Measurements from ENCODE around the gene GSDMA. TPM values are rescaled to one million over a fixed set of nuclear protein-coding genes. Genes with fewer than 3 reads are reported as not detected.

Gene GSDMA
- total and polyA plus RNA-seq, 4 donors, result 0.26 to 0.91 (median 0.33) TPM; not detected in 1

GRCh38 chr17:39955726-39956225 is 7.0 kb upstream of the GSDMA start:
- Histone ChIP-seq H3K27me3 (ENCODE audit: control insufficient read depth in 3 of 3, insufficient read depth in 3 of 3, low read length in 2 of 3) (no peaks in the 10 kb centered on the region), H3K9me3 (ENCODE audit: control insufficient read depth in 4 of 4, insufficient read depth in 3 of 4, low read length in 3 of 4) (no peaks in the 10 kb centered on the region), H3K27ac (ENCODE audit: low read depth in 1 of 2, low read length in 1 of 2) (no peak overlapping the region), H3K9ac (ENCODE audit: insufficient read depth in 1 of 2, low read length in 2 of 2) (no peak overlapping the region), H3K4me1 (ENCODE audit: control insufficient read depth in 5 of 5, insufficient read depth in 5 of 5, low read length in 5 of 5) (peaks cover 0 to 11% (median 0%) of the 10 kb centered on the region in 5 donors), H3K36me3 (ENCODE audit: control insufficient read depth in 4 of 4, insufficient read depth in 4 of 4, low read length in 4 of 4) (no peaks in the 10 kb centered on the region), H3K4me3 (no peak overlapping the region)
- DNase-seq (no peak), ATAC-seq (ENCODE audit: insufficient read depth, low FRiP score) (no peak)
- 81% methylated on average over 4 of the region's 4 CpGs for WGBS, 2 donors
- no peak for TF ChIP-seq CTCF (IDR thresholded peaks at IDR 0.05; ENCODE audit: control extremely low read depth, extremely low read depth)

- no peak for TF ChIP-seq CTCF (IDR thresholded peaks at IDR 0.05; ENCODE audit: control extremely low read depth, extremely low read depth)
- Histone ChIP-seq H3K27ac (ENCODE audit: low read depth in 1 of 2, low read length in 1 of 2) (no peak overlapping the region), H3K36me3 (ENCODE audit: control insufficient read depth in 4 of 4, insufficient read depth in 4 of 4, low read length in 4 of 4) (no peaks in the 10 kb centered on the region), H3K27me3 (ENCODE audit: control insufficient read depth in 3 of 3, insufficient read depth in 3 of 3, low read length in 2 of 3) (no peaks in the 10 kb centered on the region), H3K4me3 (no peak overlapping the region), H3K4me1 (ENCODE audit: control insufficient read depth in 5 of 5, insufficient read depth in 5 of 5, low read length in 5 of 5) (peaks cover 0 to 3% (median 0%) of the 10 kb centered on the region in 5 donors), H3K9me3 (ENCODE audit: control insufficient read depth in 4 of 4, insufficient read depth in 3 of 4, low read length in 3 of 4) (no peaks in the 10 kb centered on the region), H3K9ac (ENCODE audit: insufficient read depth in 1 of 2, low read length in 2 of 2) (no peak overlapping the region)
- ATAC-seq (ENCODE audit: insufficient read depth, low FRiP score), result no peak
- 78 to 87% methylated on average over 8 of the region's 8 CpGs for WGBS, 2 donors
- DNase-seq, result no peak
Observed at GRCh38 chr17:39960524-39961041, 2.2 kb upstream of the GSDMA start.

- no peak for TF ChIP-seq CTCF (IDR thresholded peaks at IDR 0.05; ENCODE audit: control extremely low read depth, extremely low read depth)
- Histone ChIP-seq H3K27me3 (ENCODE audit: control insufficient read depth in 3 of 3, insufficient read depth in 3 of 3, low read length in 2 of 3) (no peaks in the 10 kb centered on the region), H3K27ac (ENCODE audit: low read depth in 1 of 2, low read length in 1 of 2) (no peak overlapping the region), H3K4me3 (no peak overlapping the region), H3K4me1 (ENCODE audit: control insufficient read depth in 5 of 5, insufficient read depth in 5 of 5, low read length in 5 of 5) (peaks cover 0 to 3% (median 0%) of the 10 kb centered on the region in 5 donors), H3K36me3 (ENCODE audit: control insufficient read depth in 4 of 4, insufficient read depth in 4 of 4, low read length in 4 of 4) (no peaks in the 10 kb centered on the region), H3K9ac (ENCODE audit: insufficient read depth in 1 of 2, low read length in 2 of 2) (no peak overlapping the region), H3K9me3 (ENCODE audit: control insufficient read depth in 4 of 4, insufficient read depth in 3 of 4, low read length in 3 of 4) (no peaks in the 10 kb centered on the region)
- 75 to 84% methylated on average over 6 of the region's 6 CpGs for WGBS, 2 donors
- no peak for ATAC-seq (ENCODE audit: insufficient read depth, low FRiP score)
- no peak for DNase-seq
Observed at GRCh38 chr17:39963829-39964228, 1.0 kb downstream of the GSDMA start.

Data from lung (tissue), 12 donors.